Body of pancreas (tissue), 4 donors: Measurements from ENCODE around the gene ACADVL. TPM values are rescaled to one million over a fixed set of nuclear protein-coding genes. Genes with fewer than 3 reads are reported as not detected.

Experiments
- ATAC-seq: fragments of 150-250 bp; one replicate; pipeline ENCODE4 v1.9.1; 2016
- DNase-seq, 4 donors: peaks; one replicate each; pipeline ENCODE4 v3.0.0-alpha.2; 2019
- H3K27ac ChIP-seq, 4 donors: fragments of 200-600 bp; sonication (generic); 1 replicate in 3 of 4; 2 replicates in 1 of 4; pipeline versions ENCODE4 v1.5.1 to v1.6.1; 2016 to 2019; ENCODE audit warnings: mild to moderate bottlenecking in 1 of 4, mixed read lengths in 1 of 4, moderate library complexity in 1 of 4
- H3K27me3 ChIP-seq, 2 donors: fragments of 200-600 bp; sonication (generic); one replicate each; pipeline ENCODE4 v1.6.0; 2016; ENCODE audit warnings: mild to moderate bottlenecking in 1 of 2
- H3K36me3 ChIP-seq, 2 donors: fragments of 200-600 bp; sonication (generic); replicated peaks in 1 of 2; 2 replicates each; pipeline ENCODE4 v1.5.1; 2016; ENCODE audit warnings: low read depth in 2 of 2; ENCODE audit not compliant: insufficient read depth in 1 of 2
- H3K4me1 ChIP-seq: fragments of 200-600 bp; sonication (generic); one replicate; pipeline ENCODE4 v1.6.0; 2016
- H3K4me3 ChIP-seq, 2 donors: fragments of 200-600 bp; sonication (generic); 1 replicate in 1 of 2; 2 replicates in 1 of 2; pipeline ENCODE4 v1.5.1; 2016 to 2019
- H3K9me3 ChIP-seq, 3 donors: fragments of 200-600 bp; sonication (generic); 1 replicate in 2 of 3; 2 replicates in 1 of 3; pipeline ENCODE4 v1.5.1; 2016
- POLR2A ChIP-seq, 3 donors: fragments of 450-650 bp; IDR thresholded peaks; one replicate each; pipeline ENCODE4 v1.6.1; 2016; ENCODE audit warnings: antibody characterized with exemption in 3 of 3, mild to moderate bottlenecking in 2 of 3
- WGBS, 2 donors: methylation state at CpG; one replicate each; pipeline ENCODE4 v1.1.5; 2017; 5-methylcytosine and 5-hydroxymethylcytosine counted together
- intact Hi-C: fragments of 100-400 bp; cut with DNase I; formaldehyde crosslinking; loops from one replicate; pipeline ENCODE4 v1.15.1; 2023
- total RNA-seq, 2 donors: library from RNA; depleted of rRNA; stranded (reverse); fragments of >200 nt; gene quantifications; one replicate each; pipeline ENCODE4 v1.1.0, GENCODE V29; 2016
- TF ChIP-seq, protein P1 (sequence below), 7 experiments: fragments of 450-650 bp in 4 of 7; fragments of 200-600 bp in 3 of 7; sonication (generic) in 3 of 7; IDR thresholded peaks; one replicate each; pipeline ENCODE4 v1.5.1; 2016 to 2019; ENCODE audit warnings: antibody characterized with exemption in 7 of 7

The ACADVL gene
- total RNA-seq, 2 donors from 2014 or later, result 887 to 1,901 TPM

DNA sequence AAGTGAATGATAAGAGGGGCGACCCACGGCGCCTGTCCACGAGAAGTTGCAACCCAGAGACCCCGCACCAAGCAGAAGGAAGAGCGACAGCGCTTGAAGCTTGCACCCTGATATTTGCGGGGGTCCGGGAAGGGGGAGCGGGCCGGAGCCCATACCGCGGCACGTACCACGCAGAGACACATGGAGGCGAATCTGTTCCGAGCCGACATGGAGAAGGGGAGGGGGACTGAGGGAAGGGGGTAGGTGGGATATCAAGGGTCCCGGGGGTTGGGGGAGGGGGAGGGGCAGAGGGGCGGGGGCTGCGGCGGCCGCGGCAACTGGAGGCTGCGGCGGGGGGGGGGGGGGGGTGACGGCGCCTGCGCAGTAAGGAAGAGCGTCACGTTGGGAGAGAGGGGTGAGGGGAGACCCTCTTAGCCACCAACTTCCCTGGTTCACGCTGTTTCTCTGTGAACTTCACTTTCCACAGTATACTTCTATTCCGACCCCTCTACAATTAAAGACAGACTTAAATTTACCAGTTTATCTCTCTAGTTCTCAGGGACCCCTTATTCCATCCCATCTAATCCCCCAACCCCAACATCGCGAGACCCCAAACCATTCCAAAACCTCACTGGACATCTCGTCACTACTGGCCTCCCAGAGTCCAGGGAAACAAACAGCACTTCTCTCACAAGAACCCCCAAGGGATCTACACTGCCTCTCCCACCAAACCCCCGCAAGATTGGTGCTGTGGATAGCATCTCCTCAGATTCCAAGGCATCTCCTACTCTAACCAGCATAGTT, 8.1 kb upstream of the ACADVL start:
- H3K9me3 ChIP-seq, result no peaks in the 10 kb centered on the region
- H3K4me3 ChIP-seq, result no peak overlapping the region
- no peak for DNase-seq
- TF ChIP-seq, protein P1, sequence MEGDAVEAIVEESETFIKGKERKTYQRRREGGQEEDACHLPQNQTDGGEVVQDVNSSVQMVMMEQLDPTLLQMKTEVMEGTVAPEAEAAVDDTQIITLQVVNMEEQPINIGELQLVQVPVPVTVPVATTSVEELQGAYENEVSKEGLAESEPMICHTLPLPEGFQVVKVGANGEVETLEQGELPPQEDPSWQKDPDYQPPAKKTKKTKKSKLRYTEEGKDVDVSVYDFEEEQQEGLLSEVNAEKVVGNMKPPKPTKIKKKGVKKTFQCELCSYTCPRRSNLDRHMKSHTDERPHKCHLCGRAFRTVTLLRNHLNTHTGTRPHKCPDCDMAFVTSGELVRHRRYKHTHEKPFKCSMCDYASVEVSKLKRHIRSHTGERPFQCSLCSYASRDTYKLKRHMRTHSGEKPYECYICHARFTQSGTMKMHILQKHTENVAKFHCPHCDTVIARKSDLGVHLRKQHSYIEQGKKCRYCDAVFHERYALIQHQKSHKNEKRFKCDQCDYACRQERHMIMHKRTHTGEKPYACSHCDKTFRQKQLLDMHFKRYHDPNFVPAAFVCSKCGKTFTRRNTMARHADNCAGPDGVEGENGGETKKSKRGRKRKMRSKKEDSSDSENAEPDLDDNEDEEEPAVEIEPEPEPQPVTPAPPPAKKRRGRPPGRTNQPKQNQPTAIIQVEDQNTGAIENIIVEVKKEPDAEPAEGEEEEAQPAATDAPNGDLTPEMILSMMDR (IDR thresholded peaks at IDR 0.05), result no peak
- TF ChIP-seq POLR2A (IDR thresholded peaks at IDR 0.05), result no peak
- no peak overlapping the region for H3K27ac ChIP-seq
- no peak for ATAC-seq
- H3K36me3 ChIP-seq, result no peaks in the 10 kb centered on the region
- WGBS, 2 donors, result 24 to 36% methylated on average over 23 to 31 of the region's 37 CpGs
- intact Hi-C loops, result no loop called here
- H3K27me3 ChIP-seq, result no peaks in the 10 kb centered on the region
- peaks cover 27% of the 10 kb centered on the region for H3K4me1 ChIP-seq

DNA sequence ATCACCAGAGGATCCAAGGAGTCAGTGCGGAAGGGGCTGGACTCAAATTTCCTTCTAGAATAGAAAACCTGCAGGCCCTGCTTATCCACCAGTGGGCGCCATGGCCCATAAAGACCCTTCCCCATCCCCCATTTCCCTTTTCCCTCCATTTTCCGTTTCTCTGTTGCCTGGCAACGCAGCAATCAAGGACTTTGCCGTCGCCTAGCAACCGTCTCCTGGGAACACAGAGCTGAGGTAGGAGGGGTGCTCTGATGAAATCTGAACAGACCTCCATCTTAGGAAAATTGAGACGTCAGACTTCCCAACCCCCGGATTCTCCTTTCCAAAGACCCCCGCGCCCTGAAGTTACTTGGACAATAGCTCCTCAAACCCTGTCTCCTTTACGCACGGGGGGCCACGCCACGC, 5.8 kb upstream of the ACADVL start:
- Histone ChIP-seq H3K4me3 (no peak overlapping the region), H3K4me1 (peaks cover 38% of the 10 kb centered on the region), H3K36me3 (no peaks in the 10 kb centered on the region), H3K27ac (peak overlapping the region in 3 of 4 donors; percentile 62 to 76 (median 76)), H3K9me3 (no peaks in the 10 kb centered on the region), H3K27me3 (no peaks in the 10 kb centered on the region)
- intact Hi-C loops, result no loop called here
- DNase-seq (peak; percentile 82 to 93 (median 88)), ATAC-seq (peak; percentile 25)
- TF ChIP-seq, protein P1 (IDR thresholded peaks at IDR 0.05), result peak in 6 of 7 experiments; percentile 18 to 61 (median 42)
- TF ChIP-seq POLR2A (IDR thresholded peaks at IDR 0.05), result no peak
- WGBS, 2 donors, result 2 to 3% methylated on average over 11 to 15 of the region's 15 CpGs

DNA sequence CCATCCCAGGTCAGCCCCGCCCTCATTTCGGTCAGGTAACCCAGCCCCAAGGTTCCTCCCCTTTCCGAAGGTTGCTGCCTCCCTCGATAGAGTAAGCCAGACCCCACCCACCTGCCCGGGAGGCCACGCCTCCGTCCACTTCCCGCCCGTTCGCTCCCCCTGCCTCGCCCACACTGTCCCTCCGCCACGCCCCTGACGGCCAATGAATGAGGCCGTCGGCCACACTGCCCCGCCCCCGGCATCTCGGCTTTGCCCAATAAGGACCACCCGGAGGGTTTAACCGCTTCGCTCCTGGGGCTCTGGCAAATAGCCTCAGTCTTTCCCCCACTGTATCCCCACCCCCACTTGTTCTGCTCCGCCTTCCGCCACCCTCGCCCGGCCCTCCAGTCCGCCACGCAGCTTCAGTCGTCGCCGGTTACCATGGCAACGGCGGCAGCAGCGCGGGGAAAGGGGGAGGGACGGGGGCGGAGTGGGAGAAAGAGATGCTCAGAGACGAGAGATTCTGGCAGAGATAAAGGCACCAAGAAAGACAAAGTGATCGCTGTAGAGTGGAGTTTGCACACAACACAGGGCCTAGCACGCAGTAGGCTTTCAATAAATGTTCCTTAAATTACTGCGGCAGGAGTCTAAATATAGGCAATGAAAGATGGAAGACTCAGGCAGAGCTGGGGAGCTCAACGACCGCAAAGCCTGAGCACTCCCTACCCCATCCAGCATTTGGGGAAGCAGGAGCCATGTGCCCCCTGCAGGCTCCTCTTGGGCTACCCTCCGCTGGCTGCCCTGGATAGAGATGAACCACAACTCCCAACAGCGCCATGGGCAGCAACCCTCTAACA, 5.2 kb upstream of the ACADVL start:
- peak; percentile 85 for ATAC-seq
- TF ChIP-seq, protein P1 (IDR thresholded peaks at IDR 0.05), result peak in 5 of 7 experiments; percentile 37 to 56 (median 48)
- no peak for TF ChIP-seq POLR2A (IDR thresholded peaks at IDR 0.05)
- 0 to 1% methylated on average over 22 to 45 of the region's 45 CpGs for WGBS, 2 donors

DNA sequence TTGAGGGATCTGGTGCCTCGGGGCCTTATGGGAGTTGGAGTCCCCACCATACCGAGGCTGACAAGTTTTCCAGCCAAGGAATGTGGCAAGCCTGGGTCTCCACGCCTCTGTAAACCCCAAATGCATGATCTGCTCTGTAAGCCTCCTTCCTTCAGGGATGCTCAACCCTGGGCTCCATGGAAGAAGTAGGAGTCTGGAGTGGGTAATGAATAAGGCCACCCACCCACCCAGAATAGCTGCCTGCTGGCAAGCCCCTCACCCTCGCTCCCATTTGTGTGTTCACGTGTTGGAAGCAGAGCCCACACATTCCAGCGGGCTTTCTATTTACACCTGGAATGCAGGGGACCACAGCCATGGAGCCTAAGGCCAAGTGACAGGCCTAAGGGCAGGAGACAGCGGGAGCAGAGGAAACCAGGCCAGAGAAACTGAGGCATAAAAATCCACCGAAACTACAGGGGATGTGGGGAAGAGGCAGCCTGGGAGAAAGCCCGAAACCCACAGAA, 4.6 kb upstream of the ACADVL start:
- Histone ChIP-seq H3K27ac (peak overlapping the region in 3 of 4 donors; percentile 16 to 76 (median 76)), H3K27me3 (no peaks in the 10 kb centered on the region), H3K36me3 (no peaks in the 10 kb centered on the region), H3K4me1 (peaks cover 46% of the 10 kb centered on the region), H3K9me3 (no peaks in the 10 kb centered on the region), H3K4me3 (no peak overlapping the region)
- intact Hi-C loops, result no loop called here
- WGBS, 2 donors, result 35 to 38% methylated on average over 7 to 9 of the region's 9 CpGs
- ATAC-seq, result no peak
- no peak for DNase-seq
- TF ChIP-seq, protein P1 (IDR thresholded peaks at IDR 0.05), result no peak
- no peak for TF ChIP-seq POLR2A (IDR thresholded peaks at IDR 0.05)

More for the DNA sequence above, 5.2 kb upstream of the ACADVL start:
- Histone ChIP-seq H3K4me3 (peak overlapping the region; percentile 13 to 18), H3K9me3 (no peaks in the 10 kb centered on the region), H3K4me1 (peaks cover 45% of the 10 kb centered on the region), H3K27me3 (no peaks in the 10 kb centered on the region), H3K27ac (peak overlapping the region; percentile 50 to 76 (median 69)), H3K36me3 (no peaks in the 10 kb centered on the region)
- peak; percentile 96 to 98 (median 96) for DNase-seq
- intact Hi-C loops, result no loop called here
